Astrocyte (in vitro differentiated cells and primary cell): ENCODE measurements around the gene RPGRIP1L. TPM values are rescaled to one million over a fixed set of nuclear protein-coding genes. Genes with fewer than 3 reads are reported as not detected.
A peak's percentile ranks its signal among the peaks of the same experiment; 100 is the strongest.

Experiments
- DNase-seq: peaks from one replicate; pipeline ENCODE4 v3.0.0-alpha.2; 2010; ENCODE audit warnings: low read depth
- FAIRE-seq: peaks from 2 replicates; lab custom pipeline; 2011; peaks lifted over from hg19 to GRCh38; lab: Jason Lieb, UNC
- H2AFZ ChIP-seq: 2 replicates; pipeline ENCODE4 v1.6.0; 2012; ENCODE audit warnings: low read depth, low read length, inconsistent platforms
- H3K27ac ChIP-seq: 2 replicates; pipeline ENCODE4 v1.5.1; 2011; ENCODE audit warnings: low read depth, low read length, inconsistent platforms
- H3K27me3 ChIP-seq: 2 replicates; pipeline ENCODE4 v1.6.0; 2011; ENCODE audit warnings: low read length, inconsistent platforms; ENCODE audit not compliant: insufficient read depth
- H3K36me3 ChIP-seq: 2 replicates; pipeline ENCODE4 v1.5.1; 2011; ENCODE audit warnings: low read length, inconsistent platforms; ENCODE audit not compliant: insufficient read depth
- H3K4me1 ChIP-seq: 2 replicates; pipeline ENCODE4 v1.5.1; 2011; ENCODE audit warnings: low read length, inconsistent platforms; ENCODE audit not compliant: insufficient read depth
- H3K4me2 ChIP-seq: 2 replicates; pipeline ENCODE4 v1.6.0; 2012; ENCODE audit warnings: low read length, inconsistent platforms
- H3K4me3 ChIP-seq: 2 replicates; pipeline ENCODE4 v1.5.1; 2011; ENCODE audit warnings: low read depth, mild to moderate bottlenecking, low read length, inconsistent platforms; ENCODE audit not compliant: insufficient read depth
- H3K79me2 ChIP-seq: 2 replicates; pipeline ENCODE4 v1.6.0; 2012; ENCODE audit warnings: mild to moderate bottlenecking, low read length, inconsistent platforms; ENCODE audit not compliant: insufficient read depth
- H3K9ac ChIP-seq: 2 replicates; pipeline ENCODE4 v1.6.0; 2012; ENCODE audit warnings: mild to moderate bottlenecking, low read length, inconsistent platforms
- H3K9me3 ChIP-seq: 2 replicates; pipeline ENCODE4 v1.5.1; 2012; ENCODE audit warnings: low read depth, mild to moderate bottlenecking, low read length, inconsistent platforms; ENCODE audit not compliant: insufficient read depth
- H4K20me1 ChIP-seq: 2 replicates; pipeline ENCODE4 v1.6.0; 2012; ENCODE audit warnings: low read length, inconsistent platforms; ENCODE audit not compliant: insufficient read depth
- H3K27ac Mint-ChIP-seq: one replicate; pipeline ENCODE4 v1.8.0; 2021; ENCODE audit warnings: mild to moderate bottlenecking, mixed read lengths; ENCODE audit not compliant: unreplicated experiment
- H3K27me3 Mint-ChIP-seq: one replicate; pipeline ENCODE4 v1.8.0; 2021; ENCODE audit warnings: low read depth, mixed read lengths; ENCODE audit not compliant: unreplicated experiment
- H3K36me3 Mint-ChIP-seq: one replicate; pipeline ENCODE4 v1.8.0; 2021; ENCODE audit warnings: low read depth, mixed read lengths; ENCODE audit not compliant: unreplicated experiment
- H3K4me1 Mint-ChIP-seq: one replicate; pipeline ENCODE4 v1.8.0; 2021; ENCODE audit warnings: low read depth, mixed read lengths; ENCODE audit not compliant: unreplicated experiment
- H3K4me3 Mint-ChIP-seq: one replicate; pipeline ENCODE4 v1.8.0; 2021; ENCODE audit warnings: mild to moderate bottlenecking, moderate library complexity, mixed read lengths; ENCODE audit not compliant: unreplicated experiment
- H3K9me3 Mint-ChIP-seq: one replicate; pipeline ENCODE4 v1.8.0; 2021; ENCODE audit warnings: mild to moderate bottlenecking, mixed read lengths; ENCODE audit not compliant: unreplicated experiment
- CTCF ChIP-seq: IDR thresholded peaks from 2 replicates; pipeline ENCODE4 v1.5.1; 2011; ENCODE audit warnings: low read depth, mild to moderate bottlenecking, inconsistent platforms, low read length, moderate library complexity; ENCODE audit not compliant: insufficient read depth
- EZH2 ChIP-seq: IDR thresholded peaks from 2 replicates; pipeline ENCODE4 v1.6.1; 2012; ENCODE audit warnings: mild to moderate bottlenecking, low read length, inconsistent platforms; ENCODE audit not compliant: insufficient read depth
- total RNA-seq: library from RNA; stranded (reverse); gene quantifications from 2 replicates; pipeline ENCODE4 v1.2.1, GENCODE V29; 2021

RPGRIP1L gene
- total RNA-seq, 1 donor from 2014 or later = 18.1 TPM

GRCh38 chr16:53668869-53669268 lies 34.8 kb downstream of the RPGRIP1L start:
- H3K27me3 Mint-ChIP-seq = no peaks in the 10 kb centered on the region
- Histone ChIP-seq H3K27me3 (no peaks in the 10 kb centered on the region), H3K4me3 (no peak overlapping the region), H3K9ac (no peak overlapping the region), H3K9me3 (no peaks in the 10 kb centered on the region), H2AFZ (no peak overlapping the region), H3K4me1 (no peaks in the 10 kb centered on the region), H3K27ac (no peak overlapping the region), H3K79me2 (no peaks in the 10 kb centered on the region), H4K20me1 (no peaks in the 10 kb centered on the region), H3K36me3 (peaks cover 5% of the 10 kb centered on the region), H3K4me2 (no peak overlapping the region)
- H3K27ac Mint-ChIP-seq = no peak overlapping the region
- H3K4me3 Mint-ChIP-seq = no peak overlapping the region
- FAIRE-seq = no peak
- DNase-seq = no peak
- peaks cover 23% of the 10 kb centered on the region for H3K4me1 Mint-ChIP-seq
- H3K36me3 Mint-ChIP-seq = no peaks in the 10 kb centered on the region
- TF ChIP-seq EZH2 (no peak), CTCF (no peak)
- H3K9me3 Mint-ChIP-seq = no peaks in the 10 kb centered on the region

GRCh38 chr16:53666786-53667415 lies 36.8 kb downstream of the RPGRIP1L start:
- H3K4me1 Mint-ChIP-seq = peaks cover 22% of the 10 kb centered on the region
- H3K27ac ChIP-seq = no peak overlapping the region
- no peaks in the 10 kb centered on the region for H3K36me3 ChIP-seq
- no peak overlapping the region for H3K4me3 ChIP-seq
- TF ChIP-seq CTCF = no peak
- TF ChIP-seq EZH2 = no peak
- no peaks in the 10 kb centered on the region for H3K36me3 Mint-ChIP-seq
- peak overlapping the region; percentile 58 for H3K27ac Mint-ChIP-seq
- H3K27me3 ChIP-seq = no peaks in the 10 kb centered on the region
- DNase-seq = peak; percentile 27
- no peak overlapping the region for H3K4me2 ChIP-seq
- H3K9me3 ChIP-seq = no peaks in the 10 kb centered on the region
- no peaks in the 10 kb centered on the region for H4K20me1 ChIP-seq
- no peaks in the 10 kb centered on the region for H3K4me1 ChIP-seq
- no peaks in the 10 kb centered on the region for H3K27me3 Mint-ChIP-seq
- no peak overlapping the region for H3K9ac ChIP-seq
- H3K79me2 ChIP-seq = no peaks in the 10 kb centered on the region
- no peak for FAIRE-seq
- H3K4me3 Mint-ChIP-seq = no peak overlapping the region
- H3K9me3 Mint-ChIP-seq = no peaks in the 10 kb centered on the region
- H2AFZ ChIP-seq = no peak overlapping the region

GRCh38 chr16:53664724-53665345 lies 38.8 kb downstream of the RPGRIP1L start:
- Histone ChIP-seq H3K4me2 (peak overlapping the region; percentile 59), H3K4me1 (no peaks in the 10 kb centered on the region), H3K36me3 (no peaks in the 10 kb centered on the region), H3K27ac (peak overlapping the region; percentile 45), H3K4me3 (no peak overlapping the region), H2AFZ (no peak overlapping the region), H4K20me1 (no peaks in the 10 kb centered on the region), H3K9ac (peak overlapping the region; percentile 37), H3K9me3 (no peaks in the 10 kb centered on the region), H3K27me3 (no peaks in the 10 kb centered on the region), H3K79me2 (no peaks in the 10 kb centered on the region)
- peak overlapping the region; percentile 69 for H3K27ac Mint-ChIP-seq
- TF ChIP-seq EZH2 = no peak
- TF ChIP-seq CTCF = no peak
- peaks cover 22% of the 10 kb centered on the region for H3K4me1 Mint-ChIP-seq
- H3K9me3 Mint-ChIP-seq = no peaks in the 10 kb centered on the region
- H3K36me3 Mint-ChIP-seq = no peaks in the 10 kb centered on the region
- FAIRE-seq (peak; percentile 13), DNase-seq (peak; percentile 97)
- H3K4me3 Mint-ChIP-seq = no peak overlapping the region
- H3K27me3 Mint-ChIP-seq = no peaks in the 10 kb centered on the region
